Measurements from ENCODE around the gene IER5. TPM values are rescaled to one million over a fixed set of nuclear protein-coding genes. Genes with fewer than 3 reads are reported as not detected.

IER5 gene
- total and polyA plus RNA-seq, 2 of the 13 experiments (the other 11 are each of a cell fraction or from before 2014, with no cell fraction given): 2.5 to 3.5 TPM

- TF ChIP-seq DMAP1 (CRISPR knock-in tag; IDR thresholded peaks at IDR 0.05) (no peak), MXD3 (CRISPR knock-in tag; IDR thresholded peaks at IDR 0.05) (no peak), DNMT1 (CRISPR knock-in tag; IDR thresholded peaks at IDR 0.05) (no peak), ZNF431 (CRISPR knock-in tag; IDR thresholded peaks at IDR 0.05; ENCODE audit: borderline replicate concordance, low read depth) (no peak), ZNF564 (CRISPR knock-in tag; IDR thresholded peaks at IDR 0.05) (no peak), SMARCC2 (IDR thresholded peaks at IDR 0.05) (no peak), ZBTB1 (CRISPR knock-in tag; IDR thresholded peaks at IDR 0.05; ENCODE audit: borderline replicate concordance) (no peak), SKI (IDR thresholded peaks at IDR 0.05; ENCODE audit: partially characterized antibody) (peak; percentile 61), ZNF891 (CRISPR knock-in tag; IDR thresholded peaks at IDR 0.05) (peak; percentile 41; the same call in 1 of the 2 replicates), POLR2AphosphoS2 (IDR thresholded peaks at IDR 0.05; ENCODE audit: low read depth, low read length) (no peak), GATA4 (IDR thresholded peaks at IDR 0.05; ENCODE audit: borderline replicate concordance, low read depth) (no peak), CBX1 (IDR thresholded peaks at IDR 0.05; ENCODE audit: low read depth) (no peak), CENPX (CRISPR knock-in tag; IDR thresholded peaks at IDR 0.05) (no peak), FOXJ3 (CRISPR knock-in tag; IDR thresholded peaks at IDR 0.05; ENCODE audit: borderline replicate concordance) (no peak), SALL2 (CRISPR knock-in tag; IDR thresholded peaks at IDR 0.05) (0 out of 2 replicates have a peak, but pooled peaks have one; percentile 5), MED1 (CRISPR knock-in tag; IDR thresholded peaks at IDR 0.05) (peak; percentile 19; the same call in 1 of the 2 replicates), CBX2 (IDR thresholded peaks at IDR 0.05; ENCODE audit: low read depth, low read length) (no peak), CBX2 (CRISPR knock-in tag; IDR thresholded peaks at IDR 0.05; ENCODE audit: low read depth) (no peak), ZMAT3 (CRISPR knock-in tag; conservative IDR thresholded peaks at IDR 0.05) (no peak), ZNF451 (CRISPR knock-in tag; IDR thresholded peaks at IDR 0.05) (no peak), ZNF335 (CRISPR knock-in tag; IDR thresholded peaks at IDR 0.05) (no peak), KLF11 (CRISPR knock-in tag; IDR thresholded peaks at IDR 0.05) (no peak), ZNF619 (CRISPR knock-in tag; IDR thresholded peaks at IDR 0.05) (no peak), MLXIP (CRISPR knock-in tag; IDR thresholded peaks at IDR 0.05; ENCODE audit: borderline replicate concordance) (no peak), ZIK1 (CRISPR knock-in tag; IDR thresholded peaks at IDR 0.05; ENCODE audit: borderline replicate concordance, low read depth) (no peak), KDM6A (CRISPR knock-in tag; IDR thresholded peaks at IDR 0.05; ENCODE audit: low read depth) (0 out of 2 replicates have a peak, but pooled peaks have one; percentile 45)
- TF ChIP-seq, protein P1, sequence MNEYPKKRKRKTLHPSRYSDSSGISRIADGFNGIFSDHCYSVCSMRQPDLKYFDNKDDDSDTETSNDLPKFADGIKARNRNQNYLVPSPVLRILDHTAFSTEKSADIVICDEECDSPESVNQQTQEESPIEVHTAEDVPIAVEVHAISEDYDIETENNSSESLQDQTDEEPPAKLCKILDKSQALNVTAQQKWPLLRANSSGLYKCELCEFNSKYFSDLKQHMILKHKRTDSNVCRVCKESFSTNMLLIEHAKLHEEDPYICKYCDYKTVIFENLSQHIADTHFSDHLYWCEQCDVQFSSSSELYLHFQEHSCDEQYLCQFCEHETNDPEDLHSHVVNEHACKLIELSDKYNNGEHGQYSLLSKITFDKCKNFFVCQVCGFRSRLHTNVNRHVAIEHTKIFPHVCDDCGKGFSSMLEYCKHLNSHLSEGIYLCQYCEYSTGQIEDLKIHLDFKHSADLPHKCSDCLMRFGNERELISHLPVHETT (CRISPR knock-in tag; conservative IDR thresholded peaks at IDR 0.05): no peak
- TF ChIP-seq, protein P2, sequence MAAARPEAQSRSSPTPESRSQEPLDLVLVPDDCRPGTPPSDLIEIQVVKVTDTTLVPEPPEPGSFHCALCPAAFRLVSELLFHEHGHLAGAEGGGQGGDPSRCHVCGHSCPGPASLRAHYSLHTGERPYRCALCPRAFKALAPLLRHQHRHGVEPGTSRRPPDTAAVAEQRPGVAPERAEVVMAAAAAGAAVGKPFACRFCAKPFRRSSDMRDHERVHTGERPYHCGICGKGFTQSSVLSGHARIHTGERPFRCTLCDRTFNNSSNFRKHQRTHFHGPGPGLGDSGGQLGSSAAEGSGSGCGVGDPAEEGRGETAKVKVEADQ (CRISPR knock-in tag; IDR thresholded peaks at IDR 0.05; ENCODE audit: borderline replicate concordance): no peak
- TF ChIP-seq, protein P3, sequence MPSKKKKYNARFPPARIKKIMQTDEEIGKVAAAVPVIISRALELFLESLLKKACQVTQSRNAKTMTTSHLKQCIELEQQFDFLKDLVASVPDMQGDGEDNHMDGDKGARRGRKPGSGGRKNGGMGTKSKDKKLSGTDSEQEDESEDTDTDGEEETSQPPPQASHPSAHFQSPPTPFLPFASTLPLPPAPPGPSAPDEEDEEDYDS (CRISPR knock-in tag; IDR thresholded peaks at IDR 0.05): no peak
Measured at GRCh38 chr1:181133441-181133951, 45.0 kb downstream of the IER5 start (continued).
